ENCODE results near the gene CCNYL1.

CCNYL1 gene

GRCh38 chr2:207783514-207783913, 72.1 kb downstream of the CCNYL1 start:
- no peaks in the 10 kb centered on the region for H3K4me1 ChIP-seq
- H3K27me3 ChIP-seq: no peaks in the 10 kb centered on the region
- TF ChIP-seq CTCF (IDR thresholded peaks at IDR 0.05): no peak
- DNase-seq: no peak
- no peaks in the 10 kb centered on the region for H3K36me3 ChIP-seq
- no peak overlapping the region for H3K27ac ChIP-seq
- no peak overlapping the region for H3K4me3 ChIP-seq
- H3K9me3 ChIP-seq: no peaks in the 10 kb centered on the region
- intact Hi-C loops (cut with DNase I; ENCODE audit: low total_unique reads): no loop called here

- no peak for TF ChIP-seq CTCF (IDR thresholded peaks at IDR 0.05)
- Histone ChIP-seq H3K4me3 (no peak overlapping the region), H3K27me3 (no peaks in the 10 kb centered on the region), H3K4me1 (no peaks in the 10 kb centered on the region), H3K9me3 (no peaks in the 10 kb centered on the region), H3K36me3 (no peaks in the 10 kb centered on the region), H3K27ac (no peak overlapping the region)
- intact Hi-C loops (cut with DNase I; ENCODE audit: low total_unique reads): no loop called here
- no peak for DNase-seq
Observed at GRCh38 chr2:207784898-207785297, 73.5 kb downstream of the CCNYL1 start.

GRCh38 chr2:207787017-207787416, 75.6 kb downstream of the CCNYL1 start:
- H3K27ac ChIP-seq: no peak overlapping the region
- no peak for TF ChIP-seq CTCF (IDR thresholded peaks at IDR 0.05)
- intact Hi-C loops (cut with DNase I; ENCODE audit: low total_unique reads): no loop called here
- H3K9me3 ChIP-seq: no peaks in the 10 kb centered on the region
- H3K36me3 ChIP-seq: no peaks in the 10 kb centered on the region
- DNase-seq: no peak
- H3K4me1 ChIP-seq: no peaks in the 10 kb centered on the region
- H3K27me3 ChIP-seq: no peaks in the 10 kb centered on the region
- H3K4me3 ChIP-seq: no peak overlapping the region

DNA sequence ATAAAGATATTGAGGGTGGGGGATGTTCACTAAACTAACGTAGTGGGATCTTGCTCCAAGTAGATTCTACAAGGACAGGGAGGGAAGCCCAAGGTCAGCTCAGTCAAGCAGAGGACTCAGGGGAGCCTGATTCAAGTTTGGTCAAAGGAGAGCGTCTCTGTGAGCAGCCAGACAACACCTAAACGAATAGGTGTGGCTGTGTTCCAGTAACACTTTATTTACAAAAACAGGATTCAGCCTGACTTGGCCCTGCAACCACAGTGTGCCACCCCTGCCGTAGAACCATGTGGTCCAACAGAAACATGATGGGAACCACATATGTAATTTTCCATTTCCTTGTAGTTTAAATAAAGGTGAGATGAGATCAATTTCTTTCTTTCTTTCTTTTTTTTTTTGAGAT, 76.4 kb downstream of the CCNYL1 start:
- Histone ChIP-seq H3K36me3 (no peaks in the 10 kb centered on the region), H3K9me3 (no peaks in the 10 kb centered on the region), H3K4me3 (no peak overlapping the region), H3K4me1 (no peaks in the 10 kb centered on the region), H3K27me3 (no peaks in the 10 kb centered on the region), H3K27ac (no peak overlapping the region)
- DNase-seq: no peak
- TF ChIP-seq CTCF (IDR thresholded peaks at IDR 0.05): no peak
- intact Hi-C loops (cut with DNase I; ENCODE audit: low total_unique reads): no loop called here

DNA sequence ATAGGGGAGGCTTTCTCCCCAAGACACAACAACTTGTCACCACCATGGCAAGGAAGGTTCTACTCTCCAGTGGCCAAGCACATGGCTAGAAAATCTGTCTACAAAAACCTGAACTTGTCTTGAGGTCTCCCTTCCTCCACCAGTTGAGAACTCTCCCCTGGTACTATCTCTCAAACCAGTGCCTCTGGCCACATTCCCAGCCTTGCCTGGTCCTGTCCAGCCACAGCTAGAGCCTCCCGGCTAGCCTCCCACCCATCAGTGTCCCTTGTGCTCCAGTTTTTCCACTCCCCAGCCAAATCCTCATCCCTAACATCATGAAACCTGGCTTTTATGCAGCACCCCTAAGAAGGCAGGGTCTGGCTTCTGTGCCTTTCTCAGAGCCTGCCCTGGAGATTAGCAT, 79.5 kb downstream of the CCNYL1 start:
- intact Hi-C loops (cut with DNase I; ENCODE audit: low total_unique reads): loop anchor here (10.0 kb wide), 1 partner anchor 114 kb away; no protein-coding TSS in a partner anchor
- H3K27ac ChIP-seq: no peak overlapping the region

More for the DNA sequence above, 79.5 kb downstream of the CCNYL1 start:
- Histone ChIP-seq H3K36me3 (no peaks in the 10 kb centered on the region), H3K4me3 (no peak overlapping the region), H3K27me3 (no peaks in the 10 kb centered on the region), H3K4me1 (no peaks in the 10 kb centered on the region), H3K9me3 (no peaks in the 10 kb centered on the region)
- DNase-seq: no peak
- TF ChIP-seq CTCF (IDR thresholded peaks at IDR 0.05): no peak

Measured in tibial artery (tissue), 4 donors.